ENCODE results near the gene EXOC6B.

The EXOC6B gene

GRCh38 chr2:72198532-72199241, 627.1 kb downstream of the EXOC6B start:
- no peak for DNase-seq

GRCh38 chr2:72193723-72194122, 632.1 kb downstream of the EXOC6B start:
- no peak for DNase-seq

- no peak for DNase-seq
These were observed 634.4 kb downstream of the EXOC6B start for GRCh38 chr2:72191441-72191840.

- no peak for DNase-seq
These were observed 640.6 kb downstream of the EXOC6B start for GRCh38 chr2:72185206-72185605.

- no peak for DNase-seq
These were observed 642.4 kb downstream of the EXOC6B start for GRCh38 chr2:72183466-72183865.

- DNase-seq, result no peak
These were observed 642.8 kb downstream of the EXOC6B start for GRCh38 chr2:72183016-72183415.

- DNase-seq, result no peak
These were observed 643.3 kb downstream of the EXOC6B start for GRCh38 chr2:72182547-72182946.

GRCh38 chr2:72181616-72182015, 644.2 kb downstream of the EXOC6B start:
- no peak for DNase-seq

GRCh38 chr2:72180351-72180750, 645.5 kb downstream of the EXOC6B start:
- DNase-seq, result no peak

- no peak for DNase-seq
These were observed 647.3 kb downstream of the EXOC6B start for GRCh38 chr2:72178551-72178950.

- DNase-seq, result no peak
These were observed 649.6 kb downstream of the EXOC6B start for GRCh38 chr2:72176281-72176680.

GRCh38 chr2:72175636-72176035, 650.2 kb downstream of the EXOC6B start:
- no peak for DNase-seq

GRCh38 chr2:72173640-72174321, 652.1 kb downstream of the EXOC6B start:
- DNase-seq, result no peak

GRCh38 chr2:72172478-72172877, 653.4 kb downstream of the EXOC6B start:
- no peak for DNase-seq

GRCh38 chr2:72166279-72166678, 659.6 kb downstream of the EXOC6B start:
- DNase-seq, result no peak

- no peak for DNase-seq
These were observed 660.0 kb downstream of the EXOC6B start for GRCh38 chr2:72165792-72166191.

GRCh38 chr2:72162574-72162973, 663.3 kb downstream of the EXOC6B start:
- DNase-seq, result no peak

GRCh38 chr2:72159211-72159993, 666.4 kb downstream of the EXOC6B start:
- no peak for DNase-seq

GRCh38 chr2:72157871-72158771, 667.7 kb downstream of the EXOC6B start:
- DNase-seq, result no peak

GRCh38 chr2:72156872-72157271, 669.0 kb downstream of the EXOC6B start:
- no peak for DNase-seq

GRCh38 chr2:72155737-72156136, 670.1 kb downstream of the EXOC6B start:
- DNase-seq, result no peak

- DNase-seq, result no peak
These were observed 670.7 kb downstream of the EXOC6B start for GRCh38 chr2:72155151-72155550.

Data from COR-L47 (cell line).